Stimulated activated CD4-positive, alpha-beta T cell treated with anti-CD3 and anti-CD28 coated beads, Interleukin-12 subunit alpha, Interleukin-12 subunit beta, amount 100 ng/mL, for 4 hours (primary cell): ENCODE results near the gene MBLAC1.
A peak's percentile ranks its signal among the peaks of the same experiment; 100 is the strongest.

Experiments
- DNase-seq: peaks from one replicate; pipeline ENCODE4 v3.0.0-alpha.2; 2020

MBLAC1 gene, protein sequence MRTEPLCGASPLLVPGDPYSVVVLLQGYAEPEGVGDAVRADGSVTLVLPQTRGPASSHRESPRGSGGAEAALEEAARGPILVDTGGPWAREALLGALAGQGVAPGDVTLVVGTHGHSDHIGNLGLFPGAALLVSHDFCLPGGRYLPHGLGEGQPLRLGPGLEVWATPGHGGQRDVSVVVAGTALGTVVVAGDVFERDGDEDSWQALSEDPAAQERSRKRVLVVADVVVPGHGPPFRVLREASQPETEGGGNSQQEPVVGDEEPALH

DNA sequence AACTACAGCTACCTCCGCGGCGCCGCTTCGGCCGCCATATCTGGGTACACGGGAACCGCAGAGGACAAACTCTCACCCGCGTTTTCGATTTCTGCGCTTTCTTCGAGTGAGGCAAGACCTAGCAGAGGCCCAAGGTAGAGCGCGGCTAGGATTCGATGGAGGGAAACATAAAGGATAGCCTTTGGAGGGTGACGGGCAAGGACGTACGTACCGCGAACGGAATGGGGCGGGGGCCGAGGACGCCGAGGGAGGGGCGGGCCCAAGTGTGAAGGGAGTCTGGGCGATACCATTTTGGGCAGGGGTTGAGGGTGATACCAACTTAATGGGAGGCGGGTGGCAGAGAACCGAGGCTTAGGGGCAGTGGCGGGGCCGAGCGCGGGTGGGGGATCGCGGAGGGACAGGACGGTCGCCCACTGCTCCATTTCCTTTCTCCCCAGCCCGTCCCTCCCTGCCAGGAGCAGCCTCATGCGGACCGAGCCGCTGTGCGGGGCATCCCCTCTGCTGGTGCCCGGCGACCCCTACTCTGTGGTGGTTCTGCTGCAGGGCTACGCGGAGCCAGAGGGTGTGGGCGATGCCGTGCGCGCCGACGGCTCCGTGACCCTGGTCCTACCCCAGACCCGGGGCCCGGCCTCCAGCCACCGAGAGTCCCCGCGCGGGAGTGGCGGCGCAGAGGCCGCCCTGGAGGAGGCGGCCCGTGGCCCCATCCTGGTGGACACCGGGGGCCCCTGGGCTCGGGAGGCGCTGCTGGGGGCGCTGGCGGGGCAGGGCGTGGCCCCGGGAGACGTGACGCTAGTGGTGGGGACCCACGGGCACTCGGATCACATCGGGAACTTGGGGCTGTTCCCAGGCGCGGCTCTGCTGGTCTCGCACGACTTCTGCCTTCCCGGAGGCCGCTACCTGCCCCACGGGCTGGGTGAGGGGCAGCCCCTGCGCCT lies at the start of gene MBLAC1:
TSS of gene MBLAC1 (plus strand) at position 37 of the 935 bp plus-strand sequence. CDS start at position 466, 429 bp downstream.
- peak; percentile 88 for DNase-seq

DNA sequence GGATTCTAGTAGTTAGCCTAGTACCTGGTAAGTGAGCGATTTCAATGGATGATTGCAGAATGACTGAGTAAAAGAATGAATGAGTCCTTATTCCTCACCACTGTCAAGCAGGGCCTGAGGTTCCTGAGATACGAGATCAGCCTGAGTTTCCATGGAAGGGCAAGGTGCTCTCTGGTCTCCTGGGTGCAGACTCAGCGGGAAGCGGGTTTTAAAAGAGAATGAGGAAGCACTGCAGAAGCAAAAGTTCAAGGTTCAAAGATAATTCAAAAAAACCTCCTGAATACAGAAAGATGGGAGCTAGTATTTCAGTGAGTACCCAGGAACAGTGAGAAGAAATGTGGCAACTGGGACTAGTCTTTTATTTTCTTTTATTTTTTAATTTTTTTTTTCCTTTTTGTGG lies 49.6 kb upstream of the MBLAC1 start:
- DNase-seq, result no peak

DNA sequence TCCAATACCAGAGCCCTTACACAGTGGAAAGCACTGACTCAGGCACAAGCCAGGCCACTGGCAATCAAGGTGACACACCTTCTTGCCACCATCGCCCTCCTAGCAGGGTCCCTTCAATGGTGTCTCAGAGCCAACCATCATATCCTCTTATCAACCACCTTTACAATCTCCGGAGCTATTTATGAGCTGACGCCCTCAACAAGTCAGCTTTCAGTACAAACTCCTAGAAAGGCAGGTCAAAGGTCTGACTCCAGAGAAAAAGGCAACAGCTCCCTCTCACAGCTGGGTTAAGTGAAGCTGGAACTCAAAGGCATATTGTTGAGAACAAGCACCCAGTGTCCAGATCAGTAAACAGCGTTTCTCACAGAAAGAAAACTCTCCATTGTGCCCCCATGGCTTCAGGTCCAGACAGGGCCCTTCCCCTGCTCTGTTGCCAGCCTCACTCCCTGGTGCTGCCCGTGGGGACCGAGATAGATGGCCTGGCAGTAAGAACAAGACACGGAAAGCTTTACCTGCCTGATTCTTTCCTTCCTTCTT lies 47.7 kb upstream of the MBLAC1 start:
- no peak for DNase-seq

DNA sequence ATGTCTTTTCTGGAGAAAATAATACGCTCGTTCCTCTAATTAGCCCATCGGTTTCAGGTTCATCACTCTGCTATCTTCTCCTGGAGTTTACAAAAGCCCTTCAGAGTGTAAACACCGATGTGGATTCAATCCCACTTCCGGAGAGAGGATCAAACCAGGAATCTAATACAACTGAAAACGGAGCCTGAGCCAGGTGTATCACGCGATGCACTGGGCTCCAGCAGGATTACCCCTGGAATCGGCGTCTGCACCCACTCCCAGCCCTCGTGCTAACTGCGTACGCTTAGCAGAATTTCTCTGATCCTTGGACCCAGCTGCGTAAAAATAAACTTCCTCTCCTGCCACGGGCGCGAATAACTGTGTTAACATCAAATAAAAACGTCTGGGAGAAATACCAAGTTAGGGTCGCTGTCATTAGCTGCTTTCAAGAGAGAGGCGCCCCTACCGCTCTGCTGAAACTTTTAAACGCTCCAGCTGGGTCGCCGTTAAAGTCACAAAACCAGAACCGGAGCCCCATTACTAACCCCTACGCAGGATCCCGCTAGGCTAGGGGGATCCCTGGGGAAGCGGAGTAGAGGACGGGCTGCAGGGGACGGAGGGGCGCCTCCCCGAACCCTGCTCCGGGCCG lies 45.7 kb upstream of the MBLAC1 start:
- DNase-seq, result no peak

DNA sequence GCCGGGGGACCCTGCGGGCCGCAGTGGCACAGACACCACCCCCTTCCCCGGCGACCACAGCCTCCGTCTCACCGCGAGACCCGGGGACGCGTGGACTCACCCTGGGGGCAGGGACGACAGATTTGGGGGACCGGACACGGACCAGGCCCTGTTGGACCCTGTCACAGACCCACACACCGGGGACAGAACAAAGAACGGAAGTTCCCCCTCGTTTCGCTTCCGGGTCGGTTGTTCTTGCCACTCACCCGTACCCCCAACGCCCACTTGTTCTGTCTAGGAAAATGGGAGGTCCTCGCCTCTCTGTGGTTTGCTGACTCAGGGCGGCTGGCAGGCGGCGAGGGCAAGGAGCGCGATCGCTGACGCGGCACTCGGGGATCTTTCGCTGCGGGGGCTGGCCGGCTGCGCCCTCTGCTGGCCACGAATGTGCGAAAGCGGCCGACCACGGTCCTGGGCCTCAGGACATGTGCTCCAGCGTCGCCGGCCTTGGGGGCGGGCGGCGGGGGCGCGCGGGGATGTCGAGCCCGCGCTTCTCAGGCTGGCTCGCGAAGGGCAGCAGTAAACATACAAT lies 45.1 kb upstream of the MBLAC1 start, which contains the start of gene ZNF3:
TSS of gene ZNF3 (minus strand) at position 189 of the 568 bp plus-strand sequence. CDS start 4,366 bp downstream, outside the sequence.
- peak; percentile 97 for DNase-seq

DNA sequence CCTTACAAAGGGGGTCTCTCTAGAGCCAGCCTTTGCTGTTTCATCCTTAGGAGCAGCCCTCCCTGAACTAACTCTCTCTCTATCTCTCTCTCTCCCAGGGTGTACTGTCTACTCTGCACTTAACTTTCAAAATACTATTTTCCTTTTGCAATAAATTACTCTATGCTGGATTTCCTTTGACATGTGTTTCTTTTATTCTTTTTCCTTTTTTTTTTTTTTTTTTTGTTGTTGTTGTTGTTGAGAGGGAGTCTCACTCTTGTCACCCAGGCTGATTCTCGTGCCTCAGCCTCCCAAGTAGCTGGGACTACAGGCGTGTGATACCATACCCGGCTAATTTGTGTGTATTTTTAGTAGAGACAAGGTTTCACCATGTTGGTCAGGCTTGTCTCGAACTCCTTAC lies 43.8 kb upstream of the MBLAC1 start:
- no peak for DNase-seq

DNA sequence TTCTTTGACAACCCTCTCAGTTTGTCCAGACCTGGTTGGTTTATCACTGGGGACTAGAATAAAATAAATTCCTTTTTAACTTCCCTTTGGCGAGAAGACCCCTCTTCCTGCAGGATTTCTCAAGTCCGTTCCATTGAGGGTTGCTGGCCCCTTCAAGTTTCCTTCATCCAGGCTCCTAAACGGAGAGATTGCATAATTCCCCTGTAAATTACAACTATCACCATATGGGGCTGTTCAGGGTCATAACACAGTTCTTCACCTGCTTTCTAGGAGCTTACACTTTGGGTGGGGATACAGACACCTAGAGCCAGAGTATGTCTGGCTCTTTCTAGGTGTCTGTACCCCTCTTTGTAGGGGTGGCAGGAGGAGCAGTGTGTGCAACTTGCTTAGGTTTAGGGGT lies 41.3 kb upstream of the MBLAC1 start:
- DNase-seq, result no peak

DNA sequence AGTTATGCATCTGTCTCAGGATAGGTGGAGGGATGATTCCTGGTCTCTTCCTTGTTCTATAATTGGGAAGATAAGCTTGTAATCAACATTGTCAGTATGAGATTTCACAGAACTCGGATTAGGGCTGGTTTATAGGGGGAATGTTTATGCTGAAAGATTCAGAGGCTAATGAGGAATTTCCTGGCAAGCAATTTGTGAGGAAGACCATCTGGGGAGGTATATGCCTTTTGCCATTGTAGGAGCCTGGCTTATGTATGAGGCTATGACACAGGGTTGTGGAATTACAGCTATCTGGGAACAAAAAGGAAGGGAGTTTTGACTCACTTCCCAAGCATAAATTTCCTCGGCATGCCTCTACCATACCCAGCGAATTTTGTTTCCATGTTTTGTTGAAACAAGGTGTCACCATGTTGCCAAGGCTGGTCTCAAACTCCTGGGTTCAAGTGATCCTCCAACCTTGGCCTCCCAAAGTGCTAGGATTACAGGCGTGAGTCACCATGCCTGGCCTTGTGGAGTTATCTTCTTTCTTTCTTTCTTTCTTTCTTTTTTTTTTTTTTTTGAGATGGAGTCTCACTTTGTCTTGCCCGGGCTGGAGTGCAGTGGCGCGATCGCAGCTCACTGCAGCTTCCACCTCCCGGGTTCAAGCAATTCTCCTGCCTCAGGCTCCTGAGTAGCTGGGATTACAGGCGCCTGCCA lies 39.6 kb upstream of the MBLAC1 start:
- no peak for DNase-seq

DNA sequence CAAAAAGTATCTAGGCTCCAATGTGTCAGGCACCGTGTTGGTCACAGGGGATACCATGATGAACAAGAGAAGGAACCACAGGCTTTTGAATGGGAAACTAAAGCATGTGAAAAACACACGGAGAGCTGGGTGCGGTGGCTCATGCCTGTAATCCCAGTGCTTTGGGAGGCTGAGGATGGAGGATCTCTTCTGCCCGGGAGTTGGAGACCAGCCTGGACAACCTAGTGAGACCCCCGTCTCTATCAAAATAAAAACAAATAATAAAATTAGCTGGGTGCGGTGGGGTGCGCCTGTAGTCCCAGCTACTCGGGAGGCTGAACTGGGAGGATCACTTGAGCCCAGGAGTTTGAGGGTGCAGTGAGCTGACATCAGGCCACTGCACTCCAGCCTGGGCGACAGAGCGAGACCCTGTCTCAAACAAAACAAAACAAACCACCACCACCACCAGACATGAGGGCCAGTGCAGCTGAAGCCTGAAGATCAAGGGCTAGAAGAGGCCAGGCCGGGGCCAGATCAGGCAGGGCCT lies 38.6 kb upstream of the MBLAC1 start:
- no peak for DNase-seq

DNA sequence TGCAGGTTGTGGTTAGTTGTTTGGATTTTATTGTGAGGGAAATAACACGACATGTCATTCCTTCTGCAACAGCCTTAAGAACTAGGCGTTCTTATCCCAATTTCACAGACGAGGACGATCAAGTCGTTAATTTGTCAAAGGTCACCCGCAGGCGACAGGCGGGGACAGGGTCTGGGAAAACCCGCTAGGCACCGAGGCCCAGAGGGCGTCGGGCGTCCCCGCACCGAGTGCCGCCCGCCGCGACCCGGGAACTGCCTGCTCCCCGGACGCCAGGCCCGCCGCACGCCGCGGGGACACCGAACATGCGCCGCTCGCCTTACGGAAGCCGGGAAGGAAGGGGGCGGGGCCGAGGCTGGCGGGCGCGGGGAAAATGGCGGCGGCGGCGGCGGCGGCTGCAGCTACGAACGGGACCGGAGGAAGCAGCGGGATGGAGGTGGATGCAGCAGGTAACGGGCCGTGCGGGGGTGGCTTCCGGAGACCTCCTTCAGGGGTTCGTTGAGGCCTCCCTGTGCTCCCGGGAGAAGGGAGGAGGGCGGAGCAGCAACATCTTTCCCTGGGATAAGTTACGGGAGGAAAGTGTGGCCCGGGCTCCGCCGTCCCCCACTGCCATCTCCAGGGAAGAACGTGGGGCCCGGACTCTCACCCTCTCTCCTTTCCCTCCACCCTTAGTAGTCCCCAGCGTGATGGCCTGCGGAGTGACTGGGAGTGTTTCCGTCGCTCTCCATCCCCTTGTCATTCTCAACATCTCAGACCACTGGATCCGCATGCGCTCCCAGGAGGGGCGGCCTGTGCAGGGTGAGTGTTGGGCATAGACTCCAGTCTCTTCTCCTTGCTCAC lies 37.9 kb upstream of the MBLAC1 start, which contains the start of gene COPS6:
TSS of gene COPS6 (plus strand) at position 349 of the 837 bp plus-strand sequence. CDS start at position 371, 22 bp downstream.
- peak; percentile 91 for DNase-seq

DNA sequence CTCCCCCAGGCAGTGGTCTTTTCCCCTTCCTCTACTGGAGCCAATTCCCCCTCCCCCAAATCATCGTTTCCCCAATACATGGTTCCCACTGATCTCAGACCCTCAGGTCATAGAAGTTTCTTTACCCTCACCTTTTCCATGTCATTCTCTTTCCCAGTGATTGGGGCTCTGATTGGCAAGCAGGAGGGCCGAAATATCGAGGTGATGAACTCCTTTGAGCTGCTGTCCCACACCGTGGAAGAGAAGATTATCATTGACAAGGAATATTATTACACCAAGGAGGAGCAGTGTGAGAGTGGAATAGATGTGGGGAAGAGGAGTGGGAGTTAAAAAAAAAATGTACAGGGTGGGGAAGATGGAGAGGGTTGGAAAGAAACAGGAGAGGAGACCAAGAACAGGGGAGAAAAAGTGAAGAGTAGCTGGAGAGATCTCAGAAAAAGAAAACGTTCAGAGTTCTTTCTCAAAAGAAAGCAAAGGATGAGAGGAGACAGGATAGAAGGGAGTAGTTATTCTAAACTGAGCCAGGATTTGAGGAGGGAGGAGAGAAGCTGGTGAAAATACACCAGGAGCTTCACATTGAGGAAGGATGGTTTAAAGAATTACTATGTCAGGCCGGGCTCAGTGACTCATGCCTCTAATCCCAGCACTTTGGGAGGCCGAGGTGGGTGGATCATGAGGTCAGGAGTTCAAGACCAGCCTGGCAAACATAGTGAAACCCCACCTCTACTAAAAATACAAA lies 37.1 kb upstream of the MBLAC1 start:
- DNase-seq, result no peak

DNA sequence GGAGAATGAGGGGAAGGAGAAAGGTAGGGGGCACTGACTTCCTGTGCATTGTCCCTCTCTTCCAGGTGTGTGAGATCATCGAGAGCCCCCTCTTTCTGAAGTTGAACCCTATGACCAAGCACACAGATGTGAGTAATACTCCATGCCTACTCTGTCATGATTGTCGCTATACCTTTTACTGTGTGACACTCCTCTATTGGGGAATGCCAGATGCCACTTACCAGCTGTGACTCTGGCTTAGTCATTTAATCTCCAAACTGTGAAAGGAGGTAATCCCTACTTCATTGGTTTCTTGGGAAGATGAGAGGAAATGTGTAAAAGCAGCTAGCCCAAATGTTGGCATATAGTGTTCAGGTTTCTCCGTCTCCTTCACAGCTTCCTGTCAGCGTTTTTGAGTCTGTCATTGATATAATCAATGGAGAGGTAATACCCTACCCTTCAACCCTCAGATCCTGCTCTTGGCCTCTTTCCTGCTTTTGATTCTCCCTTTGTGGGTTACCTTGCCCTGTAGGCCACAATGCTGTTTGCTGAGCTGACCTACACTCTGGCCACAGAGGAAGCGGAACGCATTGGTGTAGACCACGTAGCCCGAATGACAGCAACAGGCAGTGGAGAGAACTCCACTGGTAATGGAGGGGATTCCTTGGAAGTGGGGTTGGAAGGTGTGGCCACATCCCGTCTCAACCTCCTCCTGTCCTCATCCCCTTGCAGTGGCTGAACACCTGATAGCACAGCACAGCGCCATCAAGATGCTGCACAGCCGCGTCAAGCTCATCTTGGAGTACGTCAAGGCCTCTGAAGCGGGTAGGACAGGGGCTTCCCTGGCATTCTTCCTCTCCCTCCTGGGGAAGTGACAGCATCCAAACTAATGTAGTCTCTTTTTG lies 36.0 kb upstream of the MBLAC1 start:
- no peak for DNase-seq

DNA sequence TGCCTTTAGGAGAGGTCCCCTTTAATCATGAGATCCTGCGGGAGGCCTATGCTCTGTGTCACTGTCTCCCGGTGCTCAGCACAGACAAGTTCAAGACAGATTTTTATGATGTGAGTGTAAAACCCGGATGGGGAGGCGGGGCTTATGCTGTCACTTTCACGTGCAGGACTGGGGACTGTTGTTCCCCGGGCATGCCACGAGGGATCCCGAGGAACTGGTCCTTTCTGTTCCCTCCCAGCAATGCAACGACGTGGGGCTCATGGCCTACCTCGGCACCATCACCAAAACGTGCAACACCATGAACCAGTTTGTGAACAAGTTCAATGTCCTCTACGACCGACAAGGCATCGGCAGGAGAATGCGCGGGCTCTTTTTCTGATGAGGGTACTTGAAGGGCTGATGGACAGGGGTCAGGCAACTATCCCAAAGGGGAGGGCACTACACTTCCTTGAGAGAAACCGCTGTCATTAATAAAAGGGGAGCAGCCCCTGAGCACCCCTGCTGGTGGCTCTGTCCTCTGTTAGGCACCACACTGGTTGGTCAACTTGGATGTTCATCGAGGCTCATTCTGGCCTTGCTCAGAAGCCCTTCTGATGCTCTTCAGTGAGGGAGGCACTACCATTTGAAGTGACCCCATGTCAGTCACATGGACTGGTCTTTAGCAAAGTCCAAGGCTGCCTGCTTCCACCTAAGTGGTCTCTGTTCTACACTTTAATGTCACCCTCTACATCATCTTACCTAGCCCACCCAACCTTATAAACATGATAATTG lies 35.2 kb upstream of the MBLAC1 start:
- no peak for DNase-seq

DNA sequence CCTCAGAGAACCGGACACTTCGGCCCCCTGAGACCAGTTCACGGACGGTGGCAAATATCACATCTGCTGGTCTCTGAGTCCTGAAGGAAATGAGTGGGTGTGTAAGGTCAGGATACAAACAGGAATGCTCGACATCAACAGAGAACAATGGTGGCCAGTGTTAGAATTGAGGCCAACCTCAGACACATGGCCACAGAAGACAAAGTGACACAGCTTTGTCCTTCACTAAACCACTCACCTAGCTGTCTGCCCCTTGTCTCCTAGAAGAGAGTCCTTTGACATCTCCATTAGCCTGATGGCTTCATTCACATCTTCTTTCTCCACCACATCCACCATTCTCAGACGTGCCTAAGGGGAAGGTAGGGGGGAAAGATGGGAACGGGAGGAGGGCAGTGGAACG lies 33.7 kb upstream of the MBLAC1 start:
- no peak for DNase-seq

DNA sequence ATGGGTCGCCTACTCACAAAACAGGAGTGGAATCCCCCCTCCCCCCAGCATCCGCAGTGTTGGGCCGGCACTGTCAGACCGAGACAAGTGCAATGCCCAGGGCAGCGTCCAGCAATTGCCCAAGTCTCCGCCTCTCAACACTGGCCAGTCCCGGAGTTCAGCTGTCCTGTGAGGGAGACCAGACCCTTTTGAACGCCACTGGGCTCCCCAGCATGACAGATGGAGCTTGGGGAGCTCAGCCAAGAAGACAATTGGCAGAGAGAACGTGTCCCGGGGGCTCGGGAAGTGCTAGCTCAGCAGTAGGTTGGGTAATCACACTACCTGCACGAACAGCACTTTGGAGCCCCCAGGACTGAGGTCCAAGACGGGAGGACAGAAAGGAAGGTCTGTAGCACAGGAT lies 33.3 kb upstream of the MBLAC1 start:
- no peak for DNase-seq

DNA sequence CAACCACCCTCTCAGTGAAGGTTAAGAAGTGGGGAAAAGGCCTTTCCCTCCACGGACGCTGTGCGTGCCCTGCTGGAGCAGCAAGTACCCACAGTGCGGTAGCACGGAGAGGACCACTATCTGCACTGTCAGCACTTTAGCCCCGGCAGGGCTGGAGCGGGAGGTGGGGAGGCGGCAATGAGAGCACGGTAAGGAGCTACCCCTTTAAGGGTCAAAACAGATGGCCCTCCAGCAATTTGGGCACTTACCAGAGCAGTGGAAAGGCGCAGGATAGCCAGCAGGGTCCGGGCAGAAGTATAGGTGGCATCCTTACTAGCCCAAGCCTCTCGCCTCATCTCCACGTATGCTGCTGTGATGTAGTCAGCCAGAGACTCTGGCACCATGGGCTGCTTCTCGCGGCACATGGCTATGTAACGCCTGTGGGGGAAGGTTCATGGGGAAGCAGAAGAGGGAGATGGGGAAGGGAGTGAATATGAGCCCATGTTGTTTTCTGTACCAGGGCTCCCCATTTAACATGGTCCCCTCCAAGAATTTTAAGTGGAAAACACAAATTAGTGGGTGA lies 32.8 kb upstream of the MBLAC1 start:
- DNase-seq, result no peak

DNA sequence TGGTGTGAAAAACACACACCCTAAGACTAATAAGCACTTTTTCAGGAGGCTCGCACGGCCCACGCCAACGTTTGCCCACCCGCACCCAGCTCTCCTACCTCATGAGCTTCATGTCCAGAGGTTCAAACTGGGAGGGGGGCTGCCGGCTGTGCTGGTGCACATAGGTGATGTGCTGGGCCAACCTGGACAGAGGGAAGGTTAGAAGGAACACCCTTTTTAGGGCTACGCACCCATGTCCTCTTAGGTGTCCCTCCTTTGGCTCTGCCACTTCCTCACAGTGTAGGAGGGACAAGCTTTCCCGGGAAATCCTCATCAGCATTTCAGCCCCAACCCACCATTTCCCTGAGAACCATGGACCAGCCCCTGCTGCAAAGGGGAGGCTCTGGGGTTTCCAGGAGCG lies 31.5 kb upstream of the MBLAC1 start:
- no peak for DNase-seq

DNA sequence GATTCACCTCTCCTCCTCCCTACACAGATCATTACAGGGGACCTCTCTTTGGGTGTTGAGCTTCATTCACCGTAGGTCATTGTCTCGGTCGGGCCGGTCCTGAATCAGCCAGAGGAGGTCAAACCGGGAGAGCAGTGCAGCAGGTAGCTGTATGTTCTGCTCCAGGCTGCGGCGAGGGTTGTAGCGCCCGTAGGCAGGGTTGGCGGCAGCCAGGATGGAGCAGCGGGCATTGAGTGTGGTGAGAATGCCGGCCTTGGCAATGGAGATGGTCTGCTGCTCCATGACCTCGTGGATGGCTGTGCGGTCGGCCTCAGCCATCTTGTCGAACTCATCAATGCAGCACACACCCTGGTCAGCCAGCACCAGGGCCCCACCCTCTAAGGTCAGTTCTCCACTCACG lies 31.1 kb upstream of the MBLAC1 start:
- no peak for DNase-seq
